HepG2 (cell line): ENCODE results near the gene OR6S1. TPM values are rescaled to one million over a fixed set of nuclear protein-coding genes. Genes with fewer than 3 reads are reported as not detected.

Experiments
- ATAC-seq: fragments of 200-7000 bp; cut with Tn5 transposase; 3 replicates; pipeline ENCODE4 v1.9.1; 2020; ENCODE audit warnings: mild to moderate bottlenecking, moderate library complexity
- BruUV-seq: library from RNA; stranded (reverse); fragments of 400-500 nt; replicated peaks from 2 replicates; lab custom pipeline; 2021; lab: Mats Ljungman, UMichigan
- CTCF ChIA-PET: fragments of 300-600 bp; formaldehyde crosslinking; extraction: SDS; loops from one replicate; lab custom pipeline; 2021; ENCODE audit warnings: low total read pairs, inconsistent platforms, low intra/inter-chr PET ratio; lab: Yijun Ruan, JAX
- POLR2A ChIA-PET: fragments of 350-600 bp; sonication (Branson Sonifier 250); formaldehyde crosslinking; loops from one replicate; lab custom pipeline; 2020; ENCODE audit warnings: antibody characterized with exemption, inconsistent platforms; lab: Yijun Ruan, JAX
- DNase-seq: peaks from one replicate; pipeline ENCODE4 v3.0.0-alpha.2; 2015; ENCODE audit warnings: low spot score
- FAIRE-seq: peaks from 3 replicates; lab custom pipeline; 2011; peaks lifted over from hg19 to GRCh38; lab: Jason Lieb, UNC
- H2AFZ ChIP-seq: one replicate; pipeline ENCODE4 v1.6.1; 2011; ENCODE audit warnings: low read length, inconsistent platforms
- H3K27ac ChIP-seq: fragments of 300-600 bp; 3 replicates; pipeline ENCODE4 v1.8.0; 2011; ENCODE audit warnings: mixed run types, mild to moderate bottlenecking, mixed read lengths, low read length, inconsistent platforms; ENCODE audit not compliant: insufficient read depth; ENCODE audit errors: extremely low read length
- H3K27me3 ChIP-seq, 2 experiments: fragments of 200-600 bp in 1 of 2; 2 replicates in 1 of 2; 3 replicates in 1 of 2; pipeline versions ENCODE4 v1.6.0 to v1.8.0; 2011; ENCODE audit warnings: low read length in 2 of 2, mild to moderate bottlenecking in 2 of 2, moderate library complexity in 2 of 2, inconsistent platforms in 1 of 2; ENCODE audit not compliant: insufficient read depth in 2 of 2, control insufficient read depth in 1 of 2
- H3K36me3 ChIP-seq, 2 experiments: fragments of 200-600 bp in 1 of 2; replicated peaks in 1 of 2; 2 replicates in 1 of 2; 3 replicates in 1 of 2; pipeline versions ENCODE4 v1.5.1 to v1.8.0; 2011; ENCODE audit warnings: low read length in 2 of 2, inconsistent platforms in 1 of 2; ENCODE audit not compliant: insufficient read depth in 2 of 2, control insufficient read depth in 1 of 2
- H3K4me1 ChIP-seq: 2 replicates; pipeline ENCODE4 v1.5.1; 2012; ENCODE audit warnings: low read length, inconsistent platforms; ENCODE audit not compliant: insufficient read depth
- H3K4me2 ChIP-seq: 2 replicates; pipeline ENCODE4 v1.6.0; 2011; ENCODE audit warnings: low read depth, low read length, inconsistent platforms
- H3K4me3 ChIP-seq, 3 experiments: fragments of 200-600 bp in 1 of 3; sonication (generic), shearing (Covaris generic) in 1 of 3; replicated peaks in 1 of 3; 2 replicates each; pipeline ENCODE4 v1.5.1; 2011 to 2016; ENCODE audit warnings: low read length in 3 of 3, inconsistent platforms in 2 of 3, low read depth in 2 of 3, mild to moderate bottlenecking in 2 of 3, control low read depth in 1 of 3, mixed read lengths in 1 of 3; ENCODE audit not compliant: insufficient read depth in 1 of 3
- H3K79me2 ChIP-seq: one replicate; pipeline ENCODE4 v1.6.1; 2011; ENCODE audit warnings: low read length, inconsistent platforms; ENCODE audit not compliant: insufficient read depth
- H3K9ac ChIP-seq: 2 replicates; pipeline ENCODE4 v1.6.0; 2011; ENCODE audit warnings: mild to moderate bottlenecking, low read depth, low read length, inconsistent platforms; ENCODE audit not compliant: insufficient read depth
- H3K9me3 ChIP-seq: 2 replicates; pipeline ENCODE4 v1.5.1; 2012; ENCODE audit warnings: mild to moderate bottlenecking, low read length
- H4K20me1 ChIP-seq: 2 replicates; pipeline ENCODE4 v1.6.0; 2011; ENCODE audit warnings: inconsistent platforms, mild to moderate bottlenecking, low read length, moderate library complexity; ENCODE audit not compliant: insufficient read depth
- GABPA ChIP-seq, 2 experiments: IDR thresholded peaks; 2 replicates each; pipeline ENCODE4 v1.6.1; 2011 to 2016; ENCODE audit warnings: low read depth in 2 of 2, low read length in 1 of 2, missing biosample characterization in 1 of 2, missing genetic modification characterization in 1 of 2
- HOXA5 ChIP-seq: sonication (generic); formaldehyde crosslinking; IDR thresholded peaks from 2 replicates; pipeline ENCODE4 v1.4.0; 2020; ENCODE audit warnings: missing genetic modification reagents
- MAFK ChIP-seq, 2 experiments: IDR thresholded peaks in 1 of 2; conservative IDR thresholded peaks in 1 of 2; 2 replicates each; pipeline ENCODE4 v1.6.1; 2011; ENCODE audit warnings: improper control_type of control experiment in 2 of 2, low read length in 2 of 2
- NFE2L1 ChIP-seq: sonication (generic); formaldehyde crosslinking; IDR thresholded peaks from 2 replicates; pipeline ENCODE4 v1.4.0; 2020; ENCODE audit warnings: missing genetic modification reagents, mild to moderate bottlenecking, borderline replicate concordance
- PRDM4 ChIP-seq: sonication (generic); formaldehyde crosslinking; IDR thresholded peaks from 2 replicates; pipeline ENCODE4 v1.9.0; 2021; ENCODE audit warnings: missing genetic modification reagents, borderline replicate concordance
- TARDBP ChIP-seq: sonication (generic); formaldehyde crosslinking; IDR thresholded peaks from 2 replicates; pipeline ENCODE4 v1.8.0; 2022; ENCODE audit warnings: mild to moderate bottlenecking, missing genetic modification reagents
- ZNF136 ChIP-seq: sonication (generic); formaldehyde crosslinking; IDR thresholded peaks from 2 replicates; pipeline ENCODE4 v1.8.1; 2022; ENCODE audit warnings: low read depth, mild to moderate bottlenecking, moderate library complexity, missing genetic modification reagents
- ZNF441 ChIP-seq: sonication (generic); formaldehyde crosslinking; IDR thresholded peaks from 2 replicates; pipeline ENCODE4 v1.7.0; 2021; ENCODE audit warnings: missing genetic modification reagents, borderline replicate concordance
- ZNF501 ChIP-seq: sonication (generic); formaldehyde crosslinking; IDR thresholded peaks from 2 replicates; pipeline ENCODE4 v1.5.1; 2020; ENCODE audit warnings: mild to moderate bottlenecking, moderate library complexity, missing genetic modification reagents
- ZNF572 ChIP-seq: sonication (generic); formaldehyde crosslinking; IDR thresholded peaks from 2 replicates; pipeline ENCODE4 v1.5.1; 2020; ENCODE audit warnings: mild to moderate bottlenecking, missing genetic modification reagents
- ZNF629 ChIP-seq: sonication (generic); formaldehyde crosslinking; conservative IDR thresholded peaks from 2 replicates; pipeline ENCODE4 v1.5.0; 2020; ENCODE audit warnings: missing genetic modification reagents
- ZNF772 ChIP-seq: sonication (generic); formaldehyde crosslinking; IDR thresholded peaks from 2 replicates; pipeline ENCODE4 v1.5.0; 2020; ENCODE audit warnings: mild to moderate bottlenecking, missing genetic modification reagents
- ZNF792 ChIP-seq: IDR thresholded peaks from 2 replicates; pipeline ENCODE4 v1.6.1; 2016
- ZNF883 ChIP-seq: sonication (generic); formaldehyde crosslinking; IDR thresholded peaks from 2 replicates; pipeline ENCODE4 v1.5.1; 2020; ENCODE audit warnings: mild to moderate bottlenecking, missing genetic modification reagents; ENCODE audit errors: not compliant biosample characterization
- WGBS: methylation state at CpG from one replicate; pipeline ENCODE4 v1.1.6; 2017; ENCODE audit warnings: low lambda C conversion rate; 5-methylcytosine and 5-hydroxymethylcytosine counted together
- in situ Hi-C: cut with HindIII; loops from 2 replicates; pipeline ENCODE4 v1.10.0; 2017; ENCODE audit warnings: low pct_unique_long_range_greater_than_20kb; ENCODE audit not compliant: extremely low pct_ligation_motif_present
- intact Hi-C: fragments of 100-400 bp; cut with micrococcal nuclease; formaldehyde crosslinking; loops from one replicate; pipeline ENCODE4 v1.10.0; 2022; ENCODE audit not compliant: unreplicated experiment
- polyA plus RNA-seq, 8 experiments: library from polyadenylated mRNA; depleted of rRNA in 3 of 8; stranded (reverse) in 7 of 8; unstranded in 1 of 8; fragments of >200 nt; fragmentation: Illumina TruSeq in 4 of 8; extraction: Trizol in 4 of 8; gene quantifications; 2 replicates each; pipeline versions ENCODE4 v1.2.1 to v1.2.3, GENCODE V29; 2011 to 2016; ENCODE audit warnings: low read depth in 4 of 8, missing spikeins in 1 of 8, mixed read lengths in 1 of 8; ENCODE audit not compliant: insufficient read depth in 1 of 8
- total RNA-seq, 5 experiments: library from RNA; depleted of rRNA; stranded (reverse); fragments of >200 nt; fragmentation: Illumina TruSeq; extraction: Trizol; gene quantifications; 2 replicates each; pipeline ENCODE4 v1.2.3, GENCODE V29; 2016; ENCODE audit warnings: low read depth in 1 of 5
- TF ChIP-seq, protein P1 (sequence below): sonication (generic); formaldehyde crosslinking; IDR thresholded peaks from 2 replicates; pipeline ENCODE4 v1.4.0; 2020; ENCODE audit warnings: missing genetic modification reagents
- TF ChIP-seq, protein P2 (sequence below): IDR thresholded peaks from 2 replicates; pipeline ENCODE4 v1.6.1; 2016; ENCODE audit warnings: control low read depth
- TF ChIP-seq, protein P3 (sequence below): sonication (generic); formaldehyde crosslinking; IDR thresholded peaks from 2 replicates; pipeline ENCODE4 v1.9.0; 2022; ENCODE audit warnings: missing genetic modification reagents, mild to moderate bottlenecking, borderline replicate concordance

OR6S1 gene
- total and polyA plus RNA-seq, 2 of the 13 experiments (the other 11 are each of a cell fraction or from before 2014, with no cell fraction given): 0.09 TPM; not detected in 1

DNA sequence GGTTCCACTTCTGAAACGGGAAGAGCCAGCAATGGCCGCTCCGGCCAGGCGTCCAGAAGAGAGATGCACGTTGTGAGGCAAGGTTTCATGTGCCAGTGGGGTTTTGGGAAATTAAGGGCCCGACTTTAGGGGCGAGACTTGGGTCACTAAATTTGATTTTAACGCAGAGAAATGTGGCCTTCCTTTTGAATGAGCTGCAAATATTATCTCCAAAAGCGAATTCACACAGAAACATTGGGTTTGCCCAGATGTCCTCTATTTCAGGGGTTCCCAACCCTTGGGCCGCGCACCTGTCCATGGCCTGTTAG lies 40.6 kb upstream of the OR6S1 start:
- H3K4me1 ChIP-seq: peaks cover 17% of the 10 kb centered on the region
- H3K27ac ChIP-seq: peak overlapping the region; percentile 97
- H3K4me3 ChIP-seq: peak overlapping the region; percentile 83 to 89 (median 89)
- H3K4me2 ChIP-seq: peak overlapping the region; percentile 96
- WGBS: 1% methylated on average over 11 of the region's 11 CpGs
- peaks cover 19% of the 10 kb centered on the region for H3K79me2 ChIP-seq
- ChIA-PET CTCF (interaction anchor here (1.3 to 1.4 kb wide), 2 partner anchors 19 to 73 kb away, joined by 3 read pairs; no protein-coding TSS in a partner anchor), POLR2A (interaction anchor here (0.7 to 8.9 kb wide), 17 partner anchors 8 to 795 kb away, joined by 3 to 141 read pairs (median 9); partner anchors contain the start of genes ANG, PARP2, PIP4P1 and PNP)
- intact Hi-C loops: loop anchor here (1.0 to 5.0 kb wide), 3 partner anchors 49 to 375 kb away; partner anchors contain the start of genes PNP and RNASE8
- H3K9ac ChIP-seq: peak overlapping the region; percentile 95
- no peak for DNase-seq
- no peak overlapping the region for H2AFZ ChIP-seq
- TSS peak; percentile 61 for BruUV-seq
- no peak for FAIRE-seq
- ATAC-seq: no peak
- no peaks in the 10 kb centered on the region for H3K9me3 ChIP-seq
- H3K27me3 ChIP-seq: peaks cover 0 to 5% of the 10 kb centered on the region in 2 experiments; a peak in 1 of 5 replicates
- no peaks in the 10 kb centered on the region for H3K36me3 ChIP-seq
- no peaks in the 10 kb centered on the region for H4K20me1 ChIP-seq
- in situ Hi-C loops: loop anchor here (5.0 to 10.0 kb wide), 3 partner anchors 50 to 357 kb away; partner anchors contain the start of gene PIP4P1
- TF ChIP-seq ZNF441 (CRISPR knock-in tag) (no peak), ZNF772 (CRISPR knock-in tag) (no peak), MAFK (conservative IDR thresholded peaks at IDR 0.05 in 1 of 2, IDR thresholded peaks at IDR 0.05 in 1 of 2; ENCODE audit: low read length in 2 of 2) (no peak), HOXA5 (no peak), NFE2L1 (CRISPR knock-in tag) (0 out of 2 replicates have a peak, but pooled peaks have one; percentile 13), GABPA (IDR thresholded peaks at IDR 0.05; ENCODE audit: low read depth, low read length) (no peak), GABPA (CRISPR knock-in tag; IDR thresholded peaks at IDR 0.05; ENCODE audit: low read depth) (no peak), TARDBP (CRISPR knock-in tag) (no peak), ZNF792 (CRISPR knock-in tag) (no peak), ZNF136 (CRISPR knock-in tag) (no peak), PRDM4 (CRISPR knock-in tag) (0 out of 2 replicates have a peak, but pooled peaks have one; percentile 65), ZNF629 (CRISPR knock-in tag) (0 out of 2 replicates have a peak, but pooled peaks have one; percentile 26), ZNF501 (CRISPR knock-in tag) (0 out of 2 replicates have a peak, but pooled peaks have one; percentile 24), ZNF883 (no peak), ZNF572 (CRISPR knock-in tag) (peak; percentile 3; the same call in 1 of the 2 replicates)
- TF ChIP-seq, protein P1, sequence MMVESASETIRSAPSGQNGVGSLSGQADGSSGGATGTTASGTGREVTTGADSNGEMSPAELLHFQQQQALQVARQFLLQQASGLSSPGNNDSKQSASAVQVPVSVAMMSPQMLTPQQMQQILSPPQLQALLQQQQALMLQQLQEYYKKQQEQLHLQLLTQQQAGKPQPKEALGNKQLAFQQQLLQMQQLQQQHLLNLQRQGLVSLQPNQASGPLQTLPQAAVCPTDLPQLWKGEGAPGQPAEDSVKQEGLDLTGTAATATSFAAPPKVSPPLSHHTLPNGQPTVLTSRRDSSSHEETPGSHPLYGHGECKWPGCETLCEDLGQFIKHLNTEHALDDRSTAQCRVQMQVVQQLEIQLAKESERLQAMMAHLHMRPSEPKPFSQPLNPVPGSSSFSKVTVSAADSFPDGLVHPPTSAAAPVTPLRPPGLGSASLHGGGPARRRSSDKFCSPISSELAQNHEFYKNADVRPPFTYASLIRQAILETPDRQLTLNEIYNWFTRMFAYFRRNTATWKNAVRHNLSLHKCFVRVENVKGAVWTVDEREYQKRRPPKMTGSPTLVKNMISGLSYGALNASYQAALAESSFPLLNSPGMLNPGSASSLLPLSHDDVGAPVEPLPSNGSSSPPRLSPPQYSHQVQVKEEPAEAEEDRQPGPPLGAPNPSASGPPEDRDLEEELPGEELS (CRISPR knock-in tag): peak; percentile 19; the same call in 1 of the 2 replicates
- TF ChIP-seq, protein P2, sequence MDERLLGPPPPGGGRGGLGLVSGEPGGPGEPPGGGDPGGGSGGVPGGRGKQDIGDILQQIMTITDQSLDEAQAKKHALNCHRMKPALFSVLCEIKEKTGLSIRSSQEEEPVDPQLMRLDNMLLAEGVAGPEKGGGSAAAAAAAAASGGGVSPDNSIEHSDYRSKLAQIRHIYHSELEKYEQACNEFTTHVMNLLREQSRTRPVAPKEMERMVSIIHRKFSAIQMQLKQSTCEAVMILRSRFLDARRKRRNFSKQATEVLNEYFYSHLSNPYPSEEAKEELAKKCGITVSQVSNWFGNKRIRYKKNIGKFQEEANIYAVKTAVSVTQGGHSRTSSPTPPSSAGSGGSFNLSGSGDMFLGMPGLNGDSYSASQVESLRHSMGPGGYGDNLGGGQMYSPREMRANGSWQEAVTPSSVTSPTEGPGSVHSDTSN: no peak
- TF ChIP-seq, protein P3, sequence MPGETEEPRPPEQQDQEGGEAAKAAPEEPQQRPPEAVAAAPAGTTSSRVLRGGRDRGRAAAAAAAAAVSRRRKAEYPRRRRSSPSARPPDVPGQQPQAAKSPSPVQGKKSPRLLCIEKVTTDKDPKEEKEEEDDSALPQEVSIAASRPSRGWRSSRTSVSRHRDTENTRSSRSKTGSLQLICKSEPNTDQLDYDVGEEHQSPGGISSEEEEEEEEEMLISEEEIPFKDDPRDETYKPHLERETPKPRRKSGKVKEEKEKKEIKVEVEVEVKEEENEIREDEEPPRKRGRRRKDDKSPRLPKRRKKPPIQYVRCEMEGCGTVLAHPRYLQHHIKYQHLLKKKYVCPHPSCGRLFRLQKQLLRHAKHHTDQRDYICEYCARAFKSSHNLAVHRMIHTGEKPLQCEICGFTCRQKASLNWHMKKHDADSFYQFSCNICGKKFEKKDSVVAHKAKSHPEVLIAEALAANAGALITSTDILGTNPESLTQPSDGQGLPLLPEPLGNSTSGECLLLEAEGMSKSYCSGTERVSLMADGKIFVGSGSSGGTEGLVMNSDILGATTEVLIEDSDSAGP (CRISPR knock-in tag): no peak
